ENCODE data around the gene HOTAIR. TPM values are rescaled to one million over a fixed set of nuclear protein-coding genes. Genes with fewer than 3 reads are reported as not detected.
A peak's percentile ranks its signal among the peaks of the same experiment; 100 is the strongest.

Gene HOTAIR
- 6.6 TPM for total RNA-seq

DNA sequence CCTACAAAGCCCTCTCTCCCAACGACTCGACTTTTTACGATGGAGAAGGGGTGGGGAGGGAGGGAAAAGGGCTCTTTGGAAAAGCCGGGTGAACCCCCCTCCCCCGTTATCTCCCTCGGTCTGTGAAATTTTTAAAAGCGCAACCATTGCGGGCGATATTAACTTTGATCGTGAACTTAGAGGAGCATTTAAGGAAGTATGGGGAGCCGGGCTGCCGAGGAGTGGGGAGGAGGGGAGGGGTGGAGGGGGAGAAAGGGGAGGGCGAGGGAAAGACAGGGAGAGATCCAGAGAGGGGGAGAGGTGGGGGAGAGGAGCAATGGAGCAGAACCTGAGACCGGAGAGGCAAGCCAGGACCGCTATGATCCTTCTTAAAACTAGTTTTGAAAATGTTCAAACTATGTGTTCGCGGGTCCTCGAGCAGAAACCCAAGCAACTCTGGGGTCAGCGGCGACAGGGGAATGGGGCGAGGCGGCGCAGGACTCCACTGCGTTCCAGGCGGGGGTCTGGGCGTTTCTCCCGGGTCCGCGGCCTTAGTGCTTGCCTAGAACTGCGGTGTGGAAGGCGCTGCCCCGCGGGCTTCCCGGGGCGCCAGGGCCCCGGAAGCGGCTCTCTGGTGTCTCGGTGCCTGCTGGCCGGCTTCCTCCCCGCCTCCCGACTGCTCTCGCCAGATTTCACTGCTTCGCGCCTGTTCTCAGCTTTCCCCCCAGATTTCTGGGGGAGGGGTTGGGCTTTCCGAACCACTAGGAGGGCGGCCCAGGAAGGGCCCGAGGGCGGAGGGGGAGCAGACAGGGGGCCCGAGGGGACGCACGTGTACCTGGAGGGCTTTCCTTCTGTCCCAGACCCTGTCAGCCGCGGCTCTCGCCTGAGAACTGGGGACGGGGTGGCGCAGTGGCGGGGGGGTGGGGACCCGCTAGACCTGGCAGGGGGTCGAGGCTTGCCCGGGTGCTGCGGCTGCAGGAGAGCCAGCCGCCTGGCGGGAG is at the start of gene HOTAIR:
Gene HOTAIR (minus strand): TSS at position 871 of the 980 bp plus-strand sequence.
- DNase-seq (ENCODE audit: low spot score): no peak

DNA sequence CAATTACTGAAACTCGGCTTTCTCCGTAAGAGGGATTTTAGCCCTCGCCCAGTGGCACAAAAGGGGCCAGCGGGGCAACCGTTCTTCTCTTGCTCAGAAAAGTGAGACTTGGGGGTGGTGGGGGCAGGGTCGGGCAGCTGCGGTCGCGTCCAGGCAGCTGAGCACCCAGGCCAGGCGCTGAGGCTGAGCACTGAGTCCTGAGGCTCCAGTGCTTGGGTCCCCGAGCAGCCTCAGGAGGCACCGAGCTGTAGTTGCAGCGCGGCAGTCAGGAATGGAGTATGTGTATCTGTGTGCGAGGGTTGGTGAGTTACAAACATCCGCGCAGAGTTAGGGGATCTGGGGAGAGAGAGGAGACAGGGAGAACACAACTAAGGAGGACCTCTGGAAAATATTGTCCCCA is 49.4 kb upstream of the HOTAIR start:
- no peak for DNase-seq (ENCODE audit: low spot score)

DNA sequence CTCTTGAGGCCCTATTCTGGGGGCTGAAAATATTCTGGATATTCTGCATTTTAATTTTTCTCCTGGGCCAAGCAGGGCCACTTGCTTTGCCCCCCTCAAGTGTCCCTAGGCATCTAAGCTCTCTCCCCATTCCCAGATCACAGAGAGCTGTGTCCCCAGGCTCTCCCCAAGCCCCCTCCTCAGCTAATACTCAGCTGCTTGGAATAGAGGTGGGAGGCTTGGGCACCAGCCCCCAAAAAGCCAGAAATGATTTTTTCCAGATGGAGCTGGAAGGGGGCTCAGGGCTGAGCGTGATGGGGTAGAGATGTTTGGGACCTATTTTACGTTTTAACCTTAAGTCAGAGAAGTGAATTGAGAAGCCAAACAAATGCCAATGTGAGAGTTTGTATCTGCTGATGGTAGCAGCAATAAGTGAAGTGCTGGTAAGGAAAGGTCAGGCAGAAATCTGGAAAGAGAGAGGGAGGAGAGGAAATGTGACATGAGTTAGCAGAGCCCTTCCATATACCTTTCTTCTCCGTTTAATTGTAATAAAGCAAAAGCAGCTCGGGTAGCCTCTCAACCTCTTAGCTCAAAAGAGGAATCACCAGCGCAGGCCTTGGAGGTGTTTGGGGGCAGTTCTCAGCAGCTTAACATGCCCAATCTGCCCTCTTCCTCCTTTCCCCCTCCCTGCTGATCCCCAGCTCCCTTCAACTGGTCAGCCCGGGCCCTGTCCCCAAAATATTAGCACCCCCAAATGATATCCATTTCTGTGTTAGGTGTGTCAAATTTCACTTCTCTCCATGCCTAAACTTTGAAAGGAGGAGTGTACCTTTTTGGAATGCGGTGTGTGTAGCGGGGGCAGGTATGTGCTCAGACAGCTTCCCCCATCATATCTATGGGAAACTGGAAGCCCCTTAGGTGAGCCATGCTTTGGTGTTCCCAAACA is 48.5 kb upstream of the HOTAIR start:
- DNase-seq (ENCODE audit: low spot score): no peak

DNA sequence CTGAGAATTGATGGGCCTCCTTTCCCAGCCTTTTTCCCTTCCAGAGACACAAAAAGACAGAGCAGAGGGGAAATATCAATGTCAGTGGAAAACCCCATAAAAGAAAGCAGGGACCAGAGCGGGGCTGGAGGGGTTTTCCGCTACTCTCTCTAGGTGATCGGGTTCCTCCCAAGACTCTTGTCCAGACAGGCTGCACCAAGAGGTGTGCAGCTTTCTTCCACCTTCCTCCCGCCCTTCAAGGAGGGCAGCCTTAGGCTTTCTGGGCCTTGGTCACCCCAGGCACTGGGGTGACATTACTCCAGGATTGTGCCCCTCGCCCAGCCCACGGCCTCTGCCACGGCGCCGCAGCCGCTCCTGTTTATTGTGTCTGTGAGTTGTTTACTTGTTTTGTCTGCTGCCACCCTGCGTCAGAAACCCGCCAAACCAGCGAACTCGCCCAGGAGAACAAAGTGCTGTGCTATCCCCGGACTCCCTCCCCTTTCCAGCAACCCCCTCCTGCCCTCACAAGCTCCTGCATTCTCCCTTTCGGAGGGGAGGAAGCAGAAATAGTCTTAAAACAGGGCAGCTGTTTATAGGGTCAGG is 46.8 kb upstream of the HOTAIR start:
- DNase-seq (ENCODE audit: low spot score): no peak

DNA sequence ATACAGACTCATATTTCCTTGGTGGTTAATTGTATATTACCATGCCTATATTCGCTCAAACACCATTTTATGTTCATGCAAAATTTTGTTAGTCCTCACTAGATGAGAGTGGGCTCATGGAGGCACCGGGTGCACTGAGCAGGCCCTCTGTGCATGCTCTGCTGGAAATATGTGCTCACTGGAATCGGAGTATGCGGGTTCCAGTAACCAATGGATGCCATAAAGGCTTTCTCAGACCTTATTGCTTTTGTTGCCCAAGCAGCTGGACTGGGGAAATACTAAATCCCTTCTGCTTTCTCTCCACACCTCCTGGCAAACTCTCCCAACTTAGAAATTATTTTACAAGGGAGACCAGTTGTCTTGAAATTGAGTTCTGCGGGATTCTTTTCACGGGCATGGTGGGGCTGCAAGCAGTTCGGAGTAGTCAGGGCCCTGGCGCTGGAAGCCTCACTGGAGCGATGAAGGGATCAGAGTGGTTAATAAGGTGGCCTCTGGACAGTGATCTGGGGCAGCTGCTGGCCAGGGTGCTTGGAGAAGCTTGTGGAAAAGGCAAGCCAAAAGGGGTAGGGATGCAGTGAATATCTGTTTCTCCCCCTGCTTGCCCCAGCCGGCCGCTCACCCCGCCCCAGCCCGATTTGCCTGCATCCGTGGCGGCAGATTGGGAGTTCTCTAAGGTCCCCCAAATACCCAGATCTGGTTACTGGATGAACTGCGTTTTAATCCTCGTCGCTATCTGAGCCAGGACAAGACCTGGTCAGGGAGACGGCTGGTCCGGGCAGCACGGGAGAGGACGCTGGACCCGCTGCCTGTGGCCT is 46.0 kb upstream of the HOTAIR start:
- DNase-seq (ENCODE audit: low spot score): no peak

DNA sequence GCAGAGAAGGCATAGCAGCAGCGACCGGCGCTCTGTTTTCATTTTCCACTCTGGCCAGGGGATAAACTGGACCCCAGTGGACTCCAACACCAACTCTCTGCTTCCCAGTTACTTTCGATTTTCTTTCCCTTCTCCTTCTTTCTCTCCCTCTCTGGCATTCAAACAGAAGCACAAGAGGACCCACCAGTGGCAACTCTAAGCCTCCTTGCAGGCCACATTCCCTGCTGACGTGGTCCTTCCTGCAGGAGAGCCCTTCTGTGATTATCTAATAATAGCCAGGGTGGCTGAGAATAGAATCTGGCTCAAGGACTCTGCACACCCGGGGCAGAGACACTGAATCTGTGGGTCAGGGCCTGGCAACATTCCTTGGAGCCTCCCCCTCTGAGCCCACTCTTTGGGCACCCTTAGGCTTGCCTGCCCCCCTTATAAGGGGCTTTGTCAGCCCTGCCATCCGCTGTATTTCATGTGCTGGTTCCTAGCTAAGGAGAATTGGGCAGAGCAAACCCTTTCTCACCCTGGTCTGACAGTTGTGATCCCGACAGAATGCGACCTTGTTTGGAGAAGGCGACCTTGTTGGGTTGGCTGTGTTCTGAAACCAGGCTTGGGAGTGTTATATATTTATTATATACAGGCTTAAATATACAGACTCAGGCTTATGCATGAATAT is 45.3 kb upstream of the HOTAIR start:
- no peak for DNase-seq (ENCODE audit: low spot score)

DNA sequence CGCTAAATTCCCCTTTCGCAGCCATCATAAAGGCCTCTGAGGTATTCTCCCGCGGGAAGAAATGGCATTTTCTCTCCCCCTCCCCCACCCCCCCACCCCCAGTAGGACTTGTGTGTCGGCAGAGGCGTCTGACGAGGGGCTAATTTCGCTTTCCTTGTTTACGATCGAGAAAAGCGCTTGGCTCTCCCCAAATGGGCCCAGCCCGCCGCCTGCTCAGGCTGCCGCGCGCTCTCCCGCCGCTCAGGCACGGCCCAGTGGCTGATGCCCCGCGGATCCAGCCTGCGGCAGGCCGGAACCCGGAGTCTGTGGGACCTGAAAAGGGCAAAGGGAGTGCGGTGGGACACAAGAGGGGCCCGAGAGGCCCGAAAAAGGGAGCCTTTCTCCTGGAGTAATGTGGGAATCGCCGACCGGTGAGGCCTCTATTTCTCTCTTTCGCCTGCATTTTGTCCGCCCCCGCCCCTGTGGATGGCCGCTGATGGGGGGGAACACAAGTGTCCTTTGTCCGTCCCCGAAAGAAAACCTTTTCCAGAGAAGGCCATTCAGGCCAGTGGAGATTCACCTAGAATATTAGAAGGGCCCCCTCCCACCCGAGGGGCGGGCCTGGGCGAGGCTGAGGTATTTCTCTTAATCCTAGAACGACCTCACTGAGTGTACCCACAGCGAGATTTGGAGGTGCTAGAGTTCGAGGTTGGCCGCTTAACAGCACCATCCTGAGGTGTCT is 44.5 kb upstream of the HOTAIR start:
- DNase-seq (ENCODE audit: low spot score): no peak

DNA sequence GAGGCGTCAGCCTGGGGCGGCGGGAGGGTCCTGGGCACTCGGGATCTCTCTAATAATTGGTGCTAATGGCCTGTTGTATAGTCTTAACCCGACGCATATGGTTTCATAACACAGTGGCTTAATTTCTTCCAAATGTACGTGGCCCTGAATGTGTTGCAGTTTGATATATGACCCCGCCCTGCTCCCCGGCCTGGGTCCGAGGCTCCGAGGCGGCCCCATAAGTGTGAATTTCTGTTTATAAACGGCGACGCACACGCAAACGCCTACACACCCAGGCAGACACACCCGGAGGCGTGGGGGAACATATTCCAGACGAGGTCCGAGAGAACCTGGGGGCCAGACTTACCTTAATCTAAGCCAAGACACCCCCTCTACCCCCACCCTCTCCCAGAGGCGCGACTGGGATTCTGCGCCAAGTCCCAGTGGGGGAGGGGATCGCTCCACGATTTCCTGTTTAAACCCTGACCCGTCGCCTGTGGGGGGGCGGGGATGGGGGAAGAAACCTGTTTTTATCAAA is 43.8 kb upstream of the HOTAIR start:
- DNase-seq (ENCODE audit: low spot score): no peak

DNA sequence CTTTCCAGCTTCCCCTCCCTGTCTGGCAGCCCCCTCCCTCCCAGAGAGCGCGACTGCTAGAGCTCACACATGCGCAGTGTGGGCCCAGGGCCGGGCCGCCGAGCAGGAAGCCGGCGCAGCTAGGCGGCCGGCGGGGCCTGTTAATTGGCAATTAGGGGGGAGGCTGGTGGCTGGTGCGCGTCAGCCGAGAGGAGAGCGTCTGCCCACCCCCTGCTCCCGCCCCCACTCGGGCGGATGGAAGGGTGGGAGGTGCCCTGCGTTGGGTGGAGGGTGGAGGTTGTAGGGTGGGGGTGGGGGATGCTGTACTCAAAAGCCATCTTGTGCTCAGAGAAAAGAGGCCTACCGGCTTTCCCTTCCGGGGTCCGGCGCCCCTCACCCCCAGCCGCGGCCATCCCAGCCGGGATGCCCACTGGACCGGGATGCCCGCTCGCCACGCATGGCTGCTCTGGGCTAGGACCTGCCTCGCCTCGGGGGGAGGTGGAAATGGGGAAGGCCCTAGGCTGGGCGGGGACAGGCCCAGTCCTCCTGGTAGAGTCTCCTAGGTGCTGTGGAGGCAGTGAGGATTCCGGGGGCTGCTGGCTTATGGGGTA is 43.2 kb upstream of the HOTAIR start:
- DNase-seq (ENCODE audit: low spot score): peak; percentile 77

DNA sequence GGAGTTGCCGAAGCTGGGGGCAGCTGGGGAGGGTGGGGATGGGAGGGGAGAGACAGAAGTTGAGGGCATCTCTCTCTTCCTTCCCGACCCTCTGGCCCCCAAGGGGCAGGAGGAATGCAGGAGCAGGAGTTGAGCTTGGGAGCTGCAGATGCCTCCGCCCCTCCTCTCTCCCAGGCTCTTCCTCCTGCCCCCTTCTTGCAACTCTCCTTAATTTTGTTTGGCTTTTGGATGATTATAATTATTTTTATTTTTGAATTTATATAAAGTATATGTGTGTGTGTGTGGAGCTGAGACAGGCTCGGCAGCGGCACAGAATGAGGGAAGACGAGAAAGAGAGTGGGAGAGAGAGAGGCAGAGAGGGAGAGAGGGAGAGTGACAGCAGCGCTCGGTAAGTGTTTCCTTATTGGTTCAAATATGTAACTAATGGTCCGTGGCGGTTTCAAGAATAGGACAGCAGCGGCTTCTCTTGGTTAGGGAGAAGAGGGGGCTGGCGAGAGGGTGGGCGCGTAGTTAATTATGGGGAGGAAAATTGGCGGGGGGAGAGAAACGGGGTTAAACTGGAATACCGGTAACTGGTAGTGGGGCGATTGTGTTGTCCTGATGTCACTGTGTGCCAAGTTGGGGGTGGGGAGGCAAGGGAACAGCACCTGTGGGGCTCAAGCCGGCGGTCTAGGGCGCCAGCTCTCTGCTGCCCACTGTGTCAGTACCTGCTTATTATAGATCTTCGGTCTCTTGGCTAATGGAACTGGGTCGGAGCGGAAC is 42.5 kb upstream of the HOTAIR start:
- DNase-seq (ENCODE audit: low spot score): no peak

DNA sequence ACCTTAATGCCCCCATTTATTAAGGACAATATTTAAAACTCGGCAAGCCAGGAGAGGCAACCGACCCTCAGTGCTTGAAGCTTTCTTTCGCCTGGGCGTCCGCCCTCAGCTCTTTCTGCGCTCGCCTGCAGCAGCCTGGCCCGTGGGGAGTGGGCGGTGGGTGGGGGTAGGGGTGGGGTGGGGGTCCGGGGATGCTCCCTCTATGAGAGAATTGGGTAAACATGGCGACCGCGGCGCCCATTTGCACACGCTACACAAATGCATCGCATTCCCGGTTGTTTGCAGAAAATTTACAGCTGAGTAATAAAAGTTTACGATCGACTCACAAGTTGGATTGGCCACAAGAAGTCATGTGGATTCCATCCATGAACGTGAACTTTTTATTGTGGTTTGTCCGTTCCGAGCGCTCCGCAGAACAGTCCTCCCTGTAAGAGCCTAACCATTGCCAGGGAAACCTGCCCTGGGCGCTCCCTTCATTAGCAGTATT is 41.8 kb upstream of the HOTAIR start:
- DNase-seq (ENCODE audit: low spot score): no peak

DNA sequence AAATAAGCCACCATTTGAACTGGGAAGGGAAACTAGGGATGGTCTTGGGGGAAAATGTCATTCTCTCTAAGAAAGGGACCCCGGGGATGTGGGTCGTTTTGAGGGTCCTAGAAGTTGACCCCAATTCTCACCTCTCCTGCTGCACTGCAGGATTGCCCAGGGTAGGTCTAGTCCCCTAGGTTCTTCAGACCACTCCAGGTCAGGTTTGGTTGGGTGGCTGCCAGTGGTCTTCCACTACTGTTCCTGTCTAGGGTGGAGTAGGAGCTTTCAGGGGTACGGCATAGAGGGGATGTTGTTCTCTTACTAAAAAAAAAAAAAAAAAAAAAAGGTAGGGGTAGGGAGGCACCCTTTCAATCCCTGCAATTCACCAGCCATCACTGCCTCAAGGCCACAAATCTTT is 41.3 kb upstream of the HOTAIR start:
- DNase-seq (ENCODE audit: low spot score): no peak

DNA sequence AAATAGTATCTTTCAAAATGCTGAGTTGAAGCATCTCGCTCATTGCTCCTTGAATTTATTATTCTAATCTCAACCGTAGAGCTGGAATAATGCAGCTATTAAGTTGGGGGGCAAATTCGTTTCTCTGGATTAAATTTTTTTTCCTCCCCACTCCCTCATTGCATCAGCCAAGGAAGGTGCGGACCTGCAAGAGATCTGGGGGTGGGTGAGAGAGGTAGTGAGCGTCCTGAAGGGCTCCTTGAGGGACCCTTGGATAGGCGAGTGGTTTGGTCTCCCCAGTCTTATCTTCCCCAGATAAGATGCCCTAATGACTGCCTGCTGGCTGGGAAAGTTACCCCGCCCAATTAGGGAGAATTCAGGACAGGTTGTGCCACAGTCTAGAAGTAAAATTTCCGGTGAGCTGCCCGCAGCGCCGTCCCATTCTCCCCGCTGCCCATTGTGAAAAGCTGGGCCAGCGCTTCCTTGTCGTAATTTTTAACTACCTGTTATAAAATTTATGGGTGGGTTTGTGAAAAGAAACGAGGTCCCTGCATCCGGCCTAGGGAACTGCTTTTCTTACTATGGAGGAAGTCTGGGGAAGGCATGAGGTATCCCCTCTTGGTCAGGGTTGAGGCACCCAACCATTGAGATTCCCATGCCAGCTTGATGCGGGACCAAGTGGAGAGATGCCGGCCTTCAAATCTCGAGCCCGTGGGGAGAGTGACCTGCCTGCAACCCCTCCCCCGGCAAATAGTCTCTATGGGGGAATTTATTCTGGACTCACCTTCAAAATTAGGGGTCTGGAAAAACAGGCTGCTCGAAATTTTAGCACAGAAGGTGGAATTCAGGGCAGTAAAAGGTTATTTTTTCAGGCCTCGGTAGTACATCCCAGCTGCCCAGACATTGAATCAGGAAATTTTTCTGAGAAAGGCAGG is 40.5 kb upstream of the HOTAIR start:
- DNase-seq (ENCODE audit: low spot score): no peak

DNA sequence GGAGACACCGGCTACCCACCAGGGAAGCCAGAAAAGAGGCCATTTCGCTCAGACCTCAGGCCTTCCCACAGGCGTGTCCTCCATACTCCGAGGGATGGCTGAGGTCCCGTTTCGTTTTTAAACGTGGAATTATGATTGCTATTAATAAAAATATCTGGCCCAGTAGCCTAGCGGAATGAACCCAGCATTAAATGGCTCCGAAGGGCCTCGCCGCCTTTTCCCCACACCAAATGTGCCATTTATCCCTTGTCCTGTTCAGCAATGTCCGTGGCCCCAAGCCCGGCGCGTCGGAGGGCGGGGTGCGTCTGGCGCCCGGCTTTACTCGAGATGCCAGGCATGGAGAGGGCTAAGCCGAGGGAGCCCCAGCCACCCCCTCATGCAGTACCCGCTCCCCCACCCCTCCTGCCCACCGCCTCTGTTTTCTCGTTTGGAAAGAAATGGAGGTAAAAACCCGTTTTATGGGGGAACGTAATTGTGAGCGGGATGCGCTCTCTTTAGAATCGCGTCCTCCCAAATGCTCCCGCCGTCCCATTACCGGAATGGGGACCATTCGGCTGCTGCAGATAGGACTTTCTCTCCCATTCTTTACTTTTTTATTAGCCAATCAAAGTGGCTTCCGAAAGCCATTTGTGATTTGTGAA is 39.7 kb upstream of the HOTAIR start:
- DNase-seq (ENCODE audit: low spot score): no peak

DNA sequence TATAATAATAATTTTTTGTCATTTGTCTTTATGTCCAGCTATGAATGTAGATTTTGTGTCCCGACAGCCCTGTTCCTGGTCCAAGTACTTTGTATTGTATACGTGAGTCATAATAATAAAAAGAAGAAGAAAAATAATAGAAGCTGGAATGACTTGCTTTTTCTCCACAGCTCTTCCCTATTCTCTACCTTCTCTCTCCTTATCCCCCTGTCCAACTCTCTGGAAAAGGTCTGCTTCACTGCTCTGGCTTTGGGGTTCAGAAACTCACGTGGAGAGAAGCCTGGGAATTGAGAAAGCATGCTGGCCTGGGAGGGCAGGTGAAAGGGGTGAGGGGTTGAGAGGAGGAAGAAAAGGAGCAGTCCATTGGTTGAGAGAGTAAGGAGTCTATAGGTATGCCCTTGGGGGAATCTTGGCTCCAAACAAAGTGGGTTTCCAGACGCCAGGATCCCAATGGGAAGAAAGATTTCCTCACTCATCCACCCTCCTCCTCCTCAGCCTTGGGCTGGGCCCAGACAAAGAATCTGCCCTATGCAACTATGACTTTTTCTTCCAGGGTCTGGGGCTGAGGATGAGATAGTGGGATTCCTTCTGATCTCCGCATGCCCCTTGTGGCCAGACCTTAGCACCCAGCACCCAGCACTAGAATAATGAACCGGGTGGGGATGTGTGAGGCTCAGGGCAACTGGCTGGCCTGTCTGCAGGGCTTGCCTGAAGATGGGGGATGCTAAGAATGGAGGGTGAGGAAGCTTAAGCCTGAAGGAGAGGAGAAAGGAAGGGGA is 38.1 kb upstream of the HOTAIR start:
- DNase-seq (ENCODE audit: low spot score): no peak

Data from ureter (tissue), 1 donor.